HepG2 (cell line): ENCODE results near the gene MLF1. TPM values are rescaled to one million over a fixed set of nuclear protein-coding genes. Genes with fewer than 3 reads are reported as not detected.

Experiments used
- ATAC-seq: fragments of 200-7000 bp; cut with Tn5 transposase; 3 replicates; pipeline ENCODE4 v1.9.1; 2020; ENCODE audit warnings: mild to moderate bottlenecking, moderate library complexity
- BruUV-seq: library from RNA; stranded (reverse); fragments of 400-500 nt; replicated peaks from 2 replicates; lab custom pipeline; 2021; lab: Mats Ljungman, UMichigan
- CTCF ChIA-PET: fragments of 300-600 bp; formaldehyde crosslinking; extraction: SDS; loops from one replicate; lab custom pipeline; 2021; ENCODE audit warnings: low total read pairs, inconsistent platforms, low intra/inter-chr PET ratio; lab: Yijun Ruan, JAX
- POLR2A ChIA-PET: fragments of 350-600 bp; sonication (Branson Sonifier 250); formaldehyde crosslinking; loops from one replicate; lab custom pipeline; 2020; ENCODE audit warnings: antibody characterized with exemption, inconsistent platforms; lab: Yijun Ruan, JAX
- DNase-seq: peaks from one replicate; pipeline ENCODE4 v3.0.0-alpha.2; 2015; ENCODE audit warnings: low spot score
- FAIRE-seq: peaks from 3 replicates; lab custom pipeline; 2011; peaks lifted over from hg19 to GRCh38; lab: Jason Lieb, UNC
- H2AFZ ChIP-seq: one replicate; pipeline ENCODE4 v1.6.1; 2011; ENCODE audit warnings: low read length, inconsistent platforms
- H3K27ac ChIP-seq: fragments of 300-600 bp; 3 replicates; pipeline ENCODE4 v1.8.0; 2011; ENCODE audit warnings: mixed run types, mild to moderate bottlenecking, mixed read lengths, low read length, inconsistent platforms; ENCODE audit not compliant: insufficient read depth; ENCODE audit errors: extremely low read length
- H3K27me3 ChIP-seq, 2 experiments: fragments of 200-600 bp in 1 of 2; 2 replicates in 1 of 2; 3 replicates in 1 of 2; pipeline versions ENCODE4 v1.6.0 to v1.8.0; 2011; ENCODE audit warnings: low read length in 2 of 2, mild to moderate bottlenecking in 2 of 2, moderate library complexity in 2 of 2, inconsistent platforms in 1 of 2; ENCODE audit not compliant: insufficient read depth in 2 of 2, control insufficient read depth in 1 of 2
- H3K36me3 ChIP-seq, 2 experiments: fragments of 200-600 bp in 1 of 2; replicated peaks in 1 of 2; 2 replicates in 1 of 2; 3 replicates in 1 of 2; pipeline versions ENCODE4 v1.5.1 to v1.8.0; 2011; ENCODE audit warnings: low read length in 2 of 2, inconsistent platforms in 1 of 2; ENCODE audit not compliant: insufficient read depth in 2 of 2, control insufficient read depth in 1 of 2
- H3K4me1 ChIP-seq: 2 replicates; pipeline ENCODE4 v1.5.1; 2012; ENCODE audit warnings: low read length, inconsistent platforms; ENCODE audit not compliant: insufficient read depth
- H3K4me2 ChIP-seq: 2 replicates; pipeline ENCODE4 v1.6.0; 2011; ENCODE audit warnings: low read depth, low read length, inconsistent platforms
- H3K4me3 ChIP-seq, 3 experiments: fragments of 200-600 bp in 1 of 3; sonication (generic), shearing (Covaris generic) in 1 of 3; replicated peaks in 1 of 3; 2 replicates each; pipeline ENCODE4 v1.5.1; 2011 to 2016; ENCODE audit warnings: low read length in 3 of 3, inconsistent platforms in 2 of 3, low read depth in 2 of 3, mild to moderate bottlenecking in 2 of 3, control low read depth in 1 of 3, mixed read lengths in 1 of 3; ENCODE audit not compliant: insufficient read depth in 1 of 3
- H3K79me2 ChIP-seq: one replicate; pipeline ENCODE4 v1.6.1; 2011; ENCODE audit warnings: low read length, inconsistent platforms; ENCODE audit not compliant: insufficient read depth
- H3K9ac ChIP-seq: 2 replicates; pipeline ENCODE4 v1.6.0; 2011; ENCODE audit warnings: mild to moderate bottlenecking, low read depth, low read length, inconsistent platforms; ENCODE audit not compliant: insufficient read depth
- H3K9me3 ChIP-seq: 2 replicates; pipeline ENCODE4 v1.5.1; 2012; ENCODE audit warnings: mild to moderate bottlenecking, low read length
- H4K20me1 ChIP-seq: 2 replicates; pipeline ENCODE4 v1.6.0; 2011; ENCODE audit warnings: inconsistent platforms, mild to moderate bottlenecking, low read length, moderate library complexity; ENCODE audit not compliant: insufficient read depth
- AHDC1 ChIP-seq: sonication (generic); formaldehyde crosslinking; IDR thresholded peaks from 2 replicates; pipeline ENCODE4 v1.5.1; 2020; ENCODE audit warnings: mild to moderate bottlenecking, missing genetic modification reagents, borderline replicate concordance
- BHLHE40 ChIP-seq: IDR thresholded peaks from 2 replicates; pipeline ENCODE4 v1.6.1; 2011; ENCODE audit warnings: low read length, improper control_type of control experiment
- KMT2A ChIP-seq: sonication (generic); formaldehyde crosslinking; IDR thresholded peaks from 2 replicates; pipeline ENCODE4 v1.4.0; 2020; ENCODE audit warnings: missing genetic modification reagents
- NFYC ChIP-seq: IDR thresholded peaks from 2 replicates; pipeline ENCODE4 v1.6.1; 2016; ENCODE audit warnings: missing genetic modification reagents, missing compliant biosample characterization
- PATZ1 ChIP-seq: sonication (generic); formaldehyde crosslinking; IDR thresholded peaks from 2 replicates; pipeline ENCODE4 v1.4.0; 2020; ENCODE audit warnings: missing genetic modification reagents
- PCBP2 ChIP-seq: fragments of 200-400 bp; formaldehyde crosslinking; optimal IDR thresholded peaks from 2 replicates; pipeline ENCODE3; 2018; ENCODE audit warnings: low read length, low read depth; ENCODE audit not compliant: poor library complexity, severe bottlenecking
- RBM39 ChIP-seq: fragments of 200-400 bp; formaldehyde crosslinking; IDR thresholded peaks from one replicate; pipeline ENCODE4 v1.6.1; 2018; ENCODE audit warnings: antibody characterized with exemption, mild to moderate bottlenecking, low read depth, low read length; ENCODE audit not compliant: poor library complexity, severe bottlenecking
- ZBTB38 ChIP-seq: sonication (generic); formaldehyde crosslinking; IDR thresholded peaks from 2 replicates; pipeline ENCODE4 v1.5.1; 2020; ENCODE audit warnings: mild to moderate bottlenecking, missing genetic modification reagents
- ZNF850 ChIP-seq: sonication (generic); formaldehyde crosslinking; conservative IDR thresholded peaks from 2 replicates; pipeline ENCODE4 v1.9.0; 2021; ENCODE audit warnings: mild to moderate bottlenecking, missing genetic modification reagents
- WGBS: methylation state at CpG from one replicate; pipeline ENCODE4 v1.1.6; 2017; ENCODE audit warnings: low lambda C conversion rate; 5-methylcytosine and 5-hydroxymethylcytosine counted together
- in situ Hi-C: cut with HindIII; loops from 2 replicates; pipeline ENCODE4 v1.10.0; 2017; ENCODE audit warnings: low pct_unique_long_range_greater_than_20kb; ENCODE audit not compliant: extremely low pct_ligation_motif_present
- intact Hi-C: fragments of 100-400 bp; cut with micrococcal nuclease; formaldehyde crosslinking; loops from one replicate; pipeline ENCODE4 v1.10.0; 2022; ENCODE audit not compliant: unreplicated experiment
- polyA plus RNA-seq, 8 experiments: library from polyadenylated mRNA; depleted of rRNA in 3 of 8; stranded (reverse) in 7 of 8; unstranded in 1 of 8; fragments of >200 nt; fragmentation: Illumina TruSeq in 4 of 8; extraction: Trizol in 4 of 8; gene quantifications; 2 replicates each; pipeline versions ENCODE4 v1.2.1 to v1.2.3, GENCODE V29; 2011 to 2016; ENCODE audit warnings: low read depth in 4 of 8, missing spikeins in 1 of 8, mixed read lengths in 1 of 8; ENCODE audit not compliant: insufficient read depth in 1 of 8
- total RNA-seq, 5 experiments: library from RNA; depleted of rRNA; stranded (reverse); fragments of >200 nt; fragmentation: Illumina TruSeq; extraction: Trizol; gene quantifications; 2 replicates each; pipeline ENCODE4 v1.2.3, GENCODE V29; 2016; ENCODE audit warnings: low read depth in 1 of 5

Gene MLF1
- total and polyA plus RNA-seq, 2 of the 13 experiments (the other 11 are each of a cell fraction or from before 2014, with no cell fraction given), result 0.88 to 1.0 TPM

- TF ChIP-seq PATZ1 (CRISPR knock-in tag) (no peak), KMT2A (CRISPR knock-in tag) (no peak), RBM39 (no peak)
- TF ChIP-seq, all 625 proteins: peak for 0
Observed at GRCh38 chr3:158569794-158570193, 1.2 kb upstream of the MLF1 start (continued).

- Histone ChIP-seq H3K4me2 (no peak overlapping the region), H3K4me3 (no peak overlapping the region), H4K20me1 (no peaks in the 10 kb centered on the region), H3K36me3 (no peaks in the 10 kb centered on the region), H3K9ac (no peak overlapping the region), H3K27ac (no peak overlapping the region), H2AFZ (no peak overlapping the region), H3K4me1 (0 out of 2 replicates have a peak, but pooled peaks cover 9% of the 10 kb centered on the region), H3K27me3 (peaks cover 0 to 3% of the 10 kb centered on the region in 2 experiments; a peak in 1 of 5 replicates), H3K79me2 (no peaks in the 10 kb centered on the region), H3K9me3 (no peaks in the 10 kb centered on the region)
- DNase-seq, result no peak
- in situ Hi-C loops, result no loop called here
- WGBS, result 76% methylated on average over 16 of the region's 16 CpGs
- CTCF ChIA-PET, result no interaction called here
- no TSS peak for BruUV-seq
- no peak for FAIRE-seq
- intact Hi-C loops, result no loop called here
- POLR2A ChIA-PET, result no interaction called here
- TF ChIP-seq AHDC1 (CRISPR knock-in tag) (no peak), PCBP2 (peak; percentile 17), ZBTB38 (CRISPR knock-in tag) (no peak), BHLHE40 (no peak), ZNF850 (CRISPR knock-in tag) (no peak), NFYC (CRISPR knock-in tag) (no peak)
- no peak for ATAC-seq
Observed at GRCh38 chr3:158571969-158572765, 1.2 kb downstream of the MLF1 start.
